ENCODE data around the gene SNPH. TPM values are rescaled to one million over a fixed set of nuclear protein-coding genes. Genes with fewer than 3 reads are reported as not detected.

Gene SNPH
- polyA plus RNA-seq, 2 of the 4 experiments (the other 2 are of a cell fraction) = 1.1 to 5.2 TPM

DNA sequence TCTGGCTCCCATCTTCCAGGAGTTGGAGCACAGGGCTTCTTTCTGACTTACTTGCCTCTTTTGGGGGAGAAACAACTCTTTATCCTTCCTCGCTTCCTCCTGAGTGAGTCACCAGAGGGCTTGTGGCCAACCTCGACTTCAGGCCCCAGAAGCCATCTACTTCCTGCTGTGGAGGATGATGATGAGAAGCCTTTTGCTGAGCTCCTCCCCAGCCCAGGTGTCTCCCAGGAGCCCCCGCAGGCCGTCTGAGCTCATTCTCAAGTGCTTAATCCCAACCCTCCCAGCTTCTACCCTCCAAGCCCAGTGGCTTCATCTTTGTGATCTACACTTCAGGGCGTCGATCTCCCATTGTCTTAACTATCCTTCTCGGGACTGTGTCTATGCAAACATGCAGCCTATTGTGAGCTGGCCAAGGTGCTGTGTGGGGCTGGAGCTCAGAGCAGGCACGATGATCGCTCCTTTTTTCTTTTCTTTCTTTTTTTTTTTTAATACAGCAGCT, 35.0 kb downstream of the SNPH start (continued):
- TF ChIP-seq RAD21 (conservative IDR thresholded peaks at IDR 0.05 in 1 of 2, IDR thresholded peaks at IDR 0.05 in 1 of 2) (no peak), EHMT2 (IDR thresholded peaks at IDR 0.05; ENCODE audit: low read depth) (no peak), KDM1A (IDR thresholded peaks at IDR 0.05; ENCODE audit: low read depth) (no peak), MYC (IDR thresholded peaks at IDR 0.05; ENCODE audit: borderline replicate concordance, low read length) (no peak)
- TF ChIP-seq, protein P1, sequence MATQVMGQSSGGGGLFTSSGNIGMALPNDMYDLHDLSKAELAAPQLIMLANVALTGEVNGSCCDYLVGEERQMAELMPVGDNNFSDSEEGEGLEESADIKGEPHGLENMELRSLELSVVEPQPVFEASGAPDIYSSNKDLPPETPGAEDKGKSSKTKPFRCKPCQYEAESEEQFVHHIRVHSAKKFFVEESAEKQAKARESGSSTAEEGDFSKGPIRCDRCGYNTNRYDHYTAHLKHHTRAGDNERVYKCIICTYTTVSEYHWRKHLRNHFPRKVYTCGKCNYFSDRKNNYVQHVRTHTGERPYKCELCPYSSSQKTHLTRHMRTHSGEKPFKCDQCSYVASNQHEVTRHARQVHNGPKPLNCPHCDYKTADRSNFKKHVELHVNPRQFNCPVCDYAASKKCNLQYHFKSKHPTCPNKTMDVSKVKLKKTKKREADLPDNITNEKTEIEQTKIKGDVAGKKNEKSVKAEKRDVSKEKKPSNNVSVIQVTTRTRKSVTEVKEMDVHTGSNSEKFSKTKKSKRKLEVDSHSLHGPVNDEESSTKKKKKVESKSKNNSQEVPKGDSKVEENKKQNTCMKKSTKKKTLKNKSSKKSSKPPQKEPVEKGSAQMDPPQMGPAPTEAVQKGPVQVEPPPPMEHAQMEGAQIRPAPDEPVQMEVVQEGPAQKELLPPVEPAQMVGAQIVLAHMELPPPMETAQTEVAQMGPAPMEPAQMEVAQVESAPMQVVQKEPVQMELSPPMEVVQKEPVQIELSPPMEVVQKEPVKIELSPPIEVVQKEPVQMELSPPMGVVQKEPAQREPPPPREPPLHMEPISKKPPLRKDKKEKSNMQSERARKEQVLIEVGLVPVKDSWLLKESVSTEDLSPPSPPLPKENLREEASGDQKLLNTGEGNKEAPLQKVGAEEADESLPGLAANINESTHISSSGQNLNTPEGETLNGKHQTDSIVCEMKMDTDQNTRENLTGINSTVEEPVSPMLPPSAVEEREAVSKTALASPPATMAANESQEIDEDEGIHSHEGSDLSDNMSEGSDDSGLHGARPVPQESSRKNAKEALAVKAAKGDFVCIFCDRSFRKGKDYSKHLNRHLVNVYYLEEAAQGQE (IDR thresholded peaks at IDR 0.05) = no peak

DNA sequence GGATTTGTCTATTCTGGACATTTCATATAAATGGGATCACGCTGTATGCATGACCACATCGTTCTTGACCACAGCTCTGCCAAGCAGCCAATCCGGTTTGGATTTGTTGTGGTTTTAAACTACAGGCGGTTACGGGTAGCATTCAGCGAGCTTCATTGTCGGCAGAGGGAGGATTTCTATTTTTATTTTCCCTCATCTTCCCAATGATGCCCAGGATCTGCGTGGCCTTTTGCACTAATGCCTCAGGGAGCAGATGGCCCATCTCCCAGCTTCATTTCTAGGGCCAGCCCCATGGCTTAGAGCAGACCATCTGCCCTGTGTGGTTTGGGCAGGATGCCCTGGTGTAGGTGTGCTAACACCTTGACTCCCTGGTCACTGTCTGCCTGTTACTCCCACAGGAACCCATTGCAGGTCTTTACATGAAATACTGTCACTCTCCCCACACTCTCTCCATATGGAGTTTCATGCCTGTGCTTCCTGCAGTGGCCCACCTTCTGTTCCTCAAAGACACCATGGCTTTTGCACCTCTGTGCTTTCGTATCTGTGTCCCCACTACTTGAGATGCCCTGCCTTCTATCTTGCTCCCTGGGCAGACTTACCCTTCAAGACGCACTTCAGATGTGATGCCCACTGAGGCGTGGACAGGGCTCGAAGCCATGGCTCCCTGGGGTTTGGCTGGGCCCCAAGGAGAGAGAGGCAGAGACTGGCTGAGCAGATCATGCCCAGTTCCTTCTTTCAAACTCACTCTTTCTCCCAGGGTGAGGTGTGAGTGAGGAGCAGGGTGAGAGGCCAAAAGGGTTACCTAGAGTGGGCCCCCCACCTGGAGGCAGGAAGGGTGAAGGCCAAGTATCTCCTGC, 36.8 kb downstream of the SNPH start:
- ChIA-PET POLR2A (no interaction called here), CTCF (no interaction called here)
- no peak for TF ChIP-seq TP53 (CRISPR knock-in tag; IDR thresholded peaks at IDR 0.05)
- no peak for TF ChIP-seq PHF8 (IDR thresholded peaks at IDR 0.05; ENCODE audit: borderline replicate concordance, low read depth)
- no peak for TF ChIP-seq JUN (IDR thresholded peaks at IDR 0.05)
- no peak for TF ChIP-seq MAFK (IDR thresholded peaks at IDR 0.05; ENCODE audit: partially characterized antibody)
- TF ChIP-seq BHLHE40 (IDR thresholded peaks at IDR 0.05; ENCODE audit: low read depth, low read length) = no peak
- ATAC-seq (peak in 1 of 2 experiments; percentile 26; a peak in 3 of 6 replicates), FAIRE-seq (no peak), DNase-seq (ENCODE audit: low read depth in 1 of 2, low spot score in 1 of 2) (no peak)
- Histone ChIP-seq H3K4me2 (no peak overlapping the region), H3K9me3 (no peaks in the 10 kb centered on the region), H3K4me1 (peaks cover 5% of the 10 kb centered on the region; the same call in 1 of the 3 replicates), H3K4me3 (no peak overlapping the region), H3K27ac (no peak overlapping the region)
- 89% methylated on average over 12 of the region's 12 CpGs for WGBS (ENCODE audit: missing lambda C conversion rate)

DNA sequence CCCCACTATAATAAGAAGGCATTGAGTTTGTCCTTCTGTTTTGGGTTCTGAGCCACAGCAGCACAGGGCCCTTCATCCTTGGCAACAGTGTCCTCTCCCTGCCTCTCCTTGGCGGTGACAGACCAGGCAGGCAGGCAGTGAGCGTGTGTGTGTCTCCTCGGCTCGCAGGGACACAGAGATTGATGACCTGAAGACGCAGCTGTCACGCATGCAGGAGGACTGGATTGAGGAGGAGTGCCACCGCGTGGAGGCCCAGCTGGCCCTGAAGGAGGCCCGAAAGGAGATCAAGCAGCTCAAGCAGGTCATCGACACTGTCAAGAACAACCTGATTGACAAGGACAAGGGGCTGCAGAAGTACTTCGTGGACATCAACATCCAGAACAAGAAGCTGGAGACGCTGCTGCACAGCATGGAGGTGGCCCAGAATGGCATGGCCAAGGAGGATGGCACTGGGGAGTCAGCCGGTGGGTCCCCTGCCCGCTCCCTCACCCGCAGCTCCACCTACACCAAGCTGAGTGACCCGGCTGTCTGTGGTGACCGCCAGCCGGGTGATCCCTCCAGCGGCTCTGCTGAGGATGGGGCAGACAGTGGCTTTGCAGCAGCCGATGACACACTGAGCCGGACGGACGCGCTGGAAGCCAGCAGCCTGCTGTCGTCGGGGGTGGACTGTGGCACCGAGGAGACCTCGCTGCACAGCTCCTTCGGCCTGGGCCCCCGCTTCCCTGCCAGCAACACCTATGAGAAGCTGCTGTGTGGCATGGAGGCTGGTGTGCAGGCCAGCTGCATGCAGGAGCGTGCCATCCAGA, 38.8 kb downstream of the SNPH start:
- H3K4me1 ChIP-seq = peaks cover 5% of the 10 kb centered on the region; the same call in 1 of the 3 replicates
- ChIA-PET POLR2A (no interaction called here), CTCF (interaction anchor here (0.8 to 2.3 kb wide), 6 partner anchors 8 to 199 kb away, joined by 3 to 9 read pairs (median 3); no protein-coding TSS in a partner anchor)
- WGBS (ENCODE audit: missing lambda C conversion rate) = 90% methylated on average over 28 of the region's 31 CpGs
- DNase-seq (ENCODE audit: low read depth in 1 of 2, low spot score in 1 of 2) = no peak
- no peak overlapping the region for H3K27ac ChIP-seq
- H3K9me3 ChIP-seq = no peaks in the 10 kb centered on the region
- TF ChIP-seq POLR2AphosphoS2 (conservative IDR thresholded peaks at IDR 0.05; ENCODE audit: low read length) = no peak
- no peak for FAIRE-seq
- H3K4me2 ChIP-seq = no peak overlapping the region
- H3K4me3 ChIP-seq = no peak overlapping the region
- no peak for ATAC-seq

DNA sequence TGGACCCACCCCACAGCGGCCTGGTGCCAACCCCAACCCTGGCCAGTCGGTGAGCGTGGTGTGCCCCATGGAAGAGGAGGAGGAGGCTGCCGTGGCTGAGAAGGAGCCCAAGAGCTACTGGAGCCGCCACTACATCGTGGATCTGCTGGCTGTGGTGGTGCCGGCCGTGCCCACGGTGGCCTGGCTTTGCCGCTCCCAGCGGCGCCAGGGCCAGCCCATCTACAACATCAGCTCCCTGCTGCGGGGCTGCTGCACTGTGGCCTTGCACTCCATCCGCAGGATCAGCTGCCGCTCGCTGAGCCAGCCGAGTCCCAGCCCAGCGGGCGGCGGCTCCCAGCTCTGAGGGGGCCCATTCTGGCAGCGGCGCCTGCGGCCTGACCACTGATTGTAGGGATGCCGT, 39.6 kb downstream of the SNPH start:
- CTCF ChIA-PET = interaction anchor here (1.2 to 2.3 kb wide), 3 partner anchors 118 to 198 kb away, joined by 3 to 9 read pairs (median 3); no protein-coding TSS in a partner anchor
- FAIRE-seq = no peak
- WGBS (ENCODE audit: missing lambda C conversion rate) = 94% methylated on average over 24 of the region's 24 CpGs
- POLR2A ChIA-PET = no interaction called here
- ATAC-seq = no peak
- Histone ChIP-seq H3K9me3 (no peaks in the 10 kb centered on the region), H3K4me3 (no peak overlapping the region), H3K27ac (no peak overlapping the region), H3K4me1 (peaks cover 3% of the 10 kb centered on the region; the same call in 1 of the 3 replicates), H3K4me2 (no peak overlapping the region)
- DNase-seq (ENCODE audit: low read depth in 1 of 2, low spot score in 1 of 2) = no peak
- no peak for TF ChIP-seq NFE2L2 (conservative IDR thresholded peaks at IDR 0.05; ENCODE audit: low read length)
- TF ChIP-seq ZSCAN20 (CRISPR knock-in tag; IDR thresholded peaks at IDR 0.05) = no peak
- TF ChIP-seq, protein P2, sequence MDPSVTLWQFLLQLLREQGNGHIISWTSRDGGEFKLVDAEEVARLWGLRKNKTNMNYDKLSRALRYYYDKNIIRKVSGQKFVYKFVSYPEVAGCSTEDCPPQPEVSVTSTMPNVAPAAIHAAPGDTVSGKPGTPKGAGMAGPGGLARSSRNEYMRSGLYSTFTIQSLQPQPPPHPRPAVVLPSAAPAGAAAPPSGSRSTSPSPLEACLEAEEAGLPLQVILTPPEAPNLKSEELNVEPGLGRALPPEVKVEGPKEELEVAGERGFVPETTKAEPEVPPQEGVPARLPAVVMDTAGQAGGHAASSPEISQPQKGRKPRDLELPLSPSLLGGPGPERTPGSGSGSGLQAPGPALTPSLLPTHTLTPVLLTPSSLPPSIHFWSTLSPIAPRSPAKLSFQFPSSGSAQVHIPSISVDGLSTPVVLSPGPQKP (IDR thresholded peaks at IDR 0.05; ENCODE audit: low read depth, low read length) = no peak
- no peak for TF ChIP-seq RARB (CRISPR knock-in tag; IDR thresholded peaks at IDR 0.05)
- no peak for TF ChIP-seq TP53 (CRISPR knock-in tag; IDR thresholded peaks at IDR 0.05)
- TF ChIP-seq FOSL2 (IDR thresholded peaks at IDR 0.05) = no peak
- TF ChIP-seq FOSL2 (CRISPR knock-in tag; IDR thresholded peaks at IDR 0.05) = no peak
